ENCODE measurements around the gene MRPL52. TPM values are rescaled to one million over a fixed set of nuclear protein-coding genes. Genes with fewer than 3 reads are reported as not detected.

MRPL52 gene
- total and polyA plus RNA-seq, 2 of the 13 experiments (the other 11 are each of a cell fraction or from before 2014, with no cell fraction given) = 118 to 329 TPM

- no peak for TF ChIP-seq ZNF512 (CRISPR knock-in tag; IDR thresholded peaks at IDR 0.05)
- peak; percentile 36; the same call in 1 of the 2 replicates for TF ChIP-seq HNF4A (CRISPR knock-in tag; IDR thresholded peaks at IDR 0.05)
- no peak for TF ChIP-seq ZSCAN21 (CRISPR knock-in tag; IDR thresholded peaks at IDR 0.05; ENCODE audit: borderline replicate concordance)
- no peak for TF ChIP-seq FOXK2 (IDR thresholded peaks at IDR 0.05)
- TF ChIP-seq ZKSCAN5 (CRISPR knock-in tag; IDR thresholded peaks at IDR 0.05) = 0 out of 2 replicates have a peak, but pooled peaks have one; percentile 48
- TF ChIP-seq ZNF556 (CRISPR knock-in tag; IDR thresholded peaks at IDR 0.05; ENCODE audit: borderline replicate concordance) = no peak
- TF ChIP-seq KAT7 (CRISPR knock-in tag; IDR thresholded peaks at IDR 0.05; ENCODE audit: borderline replicate concordance) = no peak
- TF ChIP-seq ZNF331 (CRISPR knock-in tag; IDR thresholded peaks at IDR 0.05) = no peak
- no peak for TF ChIP-seq MIER2 (CRISPR knock-in tag; IDR thresholded peaks at IDR 0.05)
- 0 out of 2 replicates have a peak, but pooled peaks have one; percentile 26 for TF ChIP-seq ZMYM3 (CRISPR knock-in tag; IDR thresholded peaks at IDR 0.05)
- no peak for TF ChIP-seq EED (CRISPR knock-in tag; IDR thresholded peaks at IDR 0.05)
- TF ChIP-seq PREB (CRISPR knock-in tag; IDR thresholded peaks at IDR 0.05) = no peak
- TF ChIP-seq ZNF713 (CRISPR knock-in tag; IDR thresholded peaks at IDR 0.05) = no peak
- no peak for TF ChIP-seq ZNF251 (CRISPR knock-in tag; IDR thresholded peaks at IDR 0.05)
- no peak for TF ChIP-seq ATF7-NPFF (CRISPR knock-in tag; IDR thresholded peaks at IDR 0.05; ENCODE audit: low read depth)
- TF ChIP-seq ZNF761 (CRISPR knock-in tag; conservative IDR thresholded peaks at IDR 0.05) = no peak
- no peak for TF ChIP-seq SALL1 (CRISPR knock-in tag; IDR thresholded peaks at IDR 0.05)
- no peak for TF ChIP-seq SNAPC2 (CRISPR knock-in tag; IDR thresholded peaks at IDR 0.05)
- TF ChIP-seq MIXL1 (CRISPR knock-in tag; IDR thresholded peaks at IDR 0.05) = no peak
- TF ChIP-seq JDP2 (CRISPR knock-in tag; IDR thresholded peaks at IDR 0.05; ENCODE audit: borderline replicate concordance) = no peak
- TF ChIP-seq NFIB (CRISPR knock-in tag; IDR thresholded peaks at IDR 0.05; ENCODE audit: borderline replicate concordance) = no peak
- no peak for TF ChIP-seq POLR2AphosphoS2 (IDR thresholded peaks at IDR 0.05; ENCODE audit: low read depth, low read length)
- TF ChIP-seq CSRNP1 (CRISPR knock-in tag; IDR thresholded peaks at IDR 0.05) = no peak
- TF ChIP-seq ETV6 (CRISPR knock-in tag; conservative IDR thresholded peaks at IDR 0.05) = peak; percentile 11; the same call in 1 of the 2 replicates
- TF ChIP-seq ZNF597 (CRISPR knock-in tag; IDR thresholded peaks at IDR 0.05) = no peak
- no peak for TF ChIP-seq RXRA (CRISPR knock-in tag; IDR thresholded peaks at IDR 0.05)
- TF ChIP-seq ZZZ3 (CRISPR knock-in tag; IDR thresholded peaks at IDR 0.05; ENCODE audit: borderline replicate concordance) = no peak
- no peak for TF ChIP-seq AHR (CRISPR knock-in tag; IDR thresholded peaks at IDR 0.05)
Measured at GRCh38 chr14:22839159-22839779, 9.6 kb downstream of the MRPL52 start (continued).

Measured in HepG2 (cell line).